ENCODE data around the gene EGLN1.
A peak's percentile ranks its signal among the peaks of the same experiment; 100 is the strongest.

Gene EGLN1

DNA sequence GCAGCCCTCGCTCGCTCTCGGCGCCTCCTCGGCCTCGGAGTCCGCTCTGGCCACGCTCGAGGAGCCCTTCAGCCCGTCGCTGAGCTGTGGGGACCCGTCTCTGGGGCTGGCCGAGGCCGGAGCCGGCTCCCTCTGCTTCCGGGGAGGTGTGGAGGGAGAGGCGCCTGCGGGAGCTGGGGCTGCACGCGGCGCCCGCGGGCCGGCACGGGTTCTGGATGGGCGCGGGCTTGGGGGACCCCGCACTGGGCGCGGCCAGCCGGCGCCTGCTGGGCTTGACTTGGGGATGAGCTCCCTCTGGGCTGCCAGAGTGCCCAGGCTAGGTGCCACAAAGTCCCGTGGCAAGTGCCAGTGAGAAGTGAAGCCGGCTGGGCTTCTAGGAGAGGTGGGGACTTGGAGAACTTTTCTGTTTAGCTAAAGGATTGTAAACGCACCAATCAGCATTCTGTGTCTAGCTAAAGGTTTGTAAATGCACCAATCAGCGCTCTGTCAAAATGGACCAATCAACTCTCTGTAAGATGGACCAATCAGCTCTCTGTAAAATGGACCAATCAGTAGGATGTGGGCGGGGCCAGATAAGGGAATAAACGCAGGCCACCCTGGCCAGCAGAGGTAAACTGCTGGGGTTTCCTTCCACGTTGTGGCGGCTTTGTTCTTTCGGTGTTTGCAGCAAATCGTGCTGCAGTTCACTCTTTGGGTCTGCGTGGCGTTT is 104.6 kb downstream of the EGLN1 start:
- TF ChIP-seq, protein P1, sequence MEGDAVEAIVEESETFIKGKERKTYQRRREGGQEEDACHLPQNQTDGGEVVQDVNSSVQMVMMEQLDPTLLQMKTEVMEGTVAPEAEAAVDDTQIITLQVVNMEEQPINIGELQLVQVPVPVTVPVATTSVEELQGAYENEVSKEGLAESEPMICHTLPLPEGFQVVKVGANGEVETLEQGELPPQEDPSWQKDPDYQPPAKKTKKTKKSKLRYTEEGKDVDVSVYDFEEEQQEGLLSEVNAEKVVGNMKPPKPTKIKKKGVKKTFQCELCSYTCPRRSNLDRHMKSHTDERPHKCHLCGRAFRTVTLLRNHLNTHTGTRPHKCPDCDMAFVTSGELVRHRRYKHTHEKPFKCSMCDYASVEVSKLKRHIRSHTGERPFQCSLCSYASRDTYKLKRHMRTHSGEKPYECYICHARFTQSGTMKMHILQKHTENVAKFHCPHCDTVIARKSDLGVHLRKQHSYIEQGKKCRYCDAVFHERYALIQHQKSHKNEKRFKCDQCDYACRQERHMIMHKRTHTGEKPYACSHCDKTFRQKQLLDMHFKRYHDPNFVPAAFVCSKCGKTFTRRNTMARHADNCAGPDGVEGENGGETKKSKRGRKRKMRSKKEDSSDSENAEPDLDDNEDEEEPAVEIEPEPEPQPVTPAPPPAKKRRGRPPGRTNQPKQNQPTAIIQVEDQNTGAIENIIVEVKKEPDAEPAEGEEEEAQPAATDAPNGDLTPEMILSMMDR (IDR thresholded peaks at IDR 0.05) = no peak
- peak; percentile 53 for DNase-seq (ENCODE audit: low spot score)
- Histone ChIP-seq H3K27ac (no peak overlapping the region), H3K4me3 (no peak overlapping the region)

DNA sequence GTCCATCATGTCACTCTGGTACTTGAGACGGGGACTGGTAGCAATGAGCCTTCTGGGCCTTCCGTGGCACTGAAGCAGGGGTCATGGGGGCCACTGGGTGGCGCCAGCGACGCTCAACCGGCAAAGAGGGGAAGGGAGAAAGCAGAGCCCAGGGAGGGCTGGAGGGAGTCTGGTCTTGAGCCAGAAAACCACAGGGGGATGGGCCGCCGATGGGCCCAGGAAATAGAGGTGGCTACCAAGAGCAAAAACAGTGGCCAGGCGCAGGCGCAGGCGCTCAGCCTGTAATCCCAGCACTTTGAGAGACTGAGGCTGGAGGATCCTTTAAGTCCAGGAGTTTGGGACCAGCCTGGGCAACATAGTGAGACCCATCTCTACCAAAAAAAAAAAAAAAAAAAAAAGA is 106.2 kb downstream of the EGLN1 start:
- Histone ChIP-seq H3K4me3 (no peak overlapping the region), H3K27ac (no peak overlapping the region)
- TF ChIP-seq, protein P1 (IDR thresholded peaks at IDR 0.05) = no peak
- no peak for DNase-seq (ENCODE audit: low spot score)

Measured in coronary artery (tissue), 2 donors.